ENCODE data around the gene RASL12.
"Not testable (repeated sequence)": the region's sequence is repeated elsewhere in the genome, so short reads cannot be mapped to it uniquely, and the experiment has no call there.

Gene RASL12

DNA sequence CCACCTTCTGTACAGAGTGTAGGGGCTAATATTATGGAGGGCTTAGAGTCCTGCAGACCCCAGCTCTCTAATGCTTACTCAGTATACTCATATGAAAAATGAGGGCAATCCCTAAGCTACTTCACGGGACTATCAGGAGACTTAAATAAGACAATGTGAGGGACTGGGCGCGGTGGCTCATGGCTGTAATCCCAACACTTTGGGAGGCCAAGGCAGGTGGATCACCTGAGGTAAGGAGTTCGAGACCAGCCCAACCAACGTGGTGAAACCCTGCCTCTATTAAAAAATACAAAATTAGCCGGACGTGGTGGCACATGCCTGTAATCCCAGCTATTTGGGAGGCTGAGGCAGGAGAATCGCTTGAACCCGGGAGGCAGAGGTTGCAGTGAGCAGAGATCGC lies 32.0 kb upstream of the RASL12 start:
- not testable (repeated sequence) for H3K4me1 ChIP-seq (ENCODE audit: insufficient read depth, low read length); H3K27ac ChIP-seq (ENCODE audit: low read length); H3K4me3 ChIP-seq (ENCODE audit: low read length); H3K9me3 ChIP-seq (ENCODE audit: insufficient read depth, low read depth, low read length); H3K9ac ChIP-seq (ENCODE audit: low read depth, low read length); H3K27me3 ChIP-seq (ENCODE audit: insufficient read depth, low read length)
- peaks cover 16% of the 10 kb centered on the region; the same call in 1 of the 2 replicates for H3K36me3 ChIP-seq (ENCODE audit: insufficient read depth, low read depth, low read length)

DNA sequence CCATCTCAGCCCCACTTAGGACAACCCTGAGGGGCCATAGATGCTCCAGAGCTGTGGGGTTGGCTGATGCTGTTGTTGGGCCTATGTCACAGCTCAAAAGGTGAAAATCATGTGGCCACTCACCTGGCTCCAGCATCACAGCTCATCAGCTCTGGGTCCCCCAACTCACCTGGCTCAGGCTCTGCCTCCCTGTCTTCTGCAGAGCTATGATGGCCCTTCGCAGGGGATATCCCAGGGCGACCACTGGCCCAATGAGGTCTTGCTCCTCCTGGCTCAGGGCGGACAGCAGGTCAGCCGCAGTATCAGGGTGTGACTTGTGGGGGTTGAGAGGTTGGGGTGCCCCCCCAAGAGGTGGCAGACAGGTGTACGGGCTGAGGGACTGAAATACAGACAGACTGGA lies 31.5 kb upstream of the RASL12 start:
- Histone ChIP-seq H3K4me1 (ENCODE audit: insufficient read depth, low read length) (no peaks in the 10 kb centered on the region), H3K9me3 (ENCODE audit: insufficient read depth, low read depth, low read length) (no peaks in the 10 kb centered on the region)

DNA sequence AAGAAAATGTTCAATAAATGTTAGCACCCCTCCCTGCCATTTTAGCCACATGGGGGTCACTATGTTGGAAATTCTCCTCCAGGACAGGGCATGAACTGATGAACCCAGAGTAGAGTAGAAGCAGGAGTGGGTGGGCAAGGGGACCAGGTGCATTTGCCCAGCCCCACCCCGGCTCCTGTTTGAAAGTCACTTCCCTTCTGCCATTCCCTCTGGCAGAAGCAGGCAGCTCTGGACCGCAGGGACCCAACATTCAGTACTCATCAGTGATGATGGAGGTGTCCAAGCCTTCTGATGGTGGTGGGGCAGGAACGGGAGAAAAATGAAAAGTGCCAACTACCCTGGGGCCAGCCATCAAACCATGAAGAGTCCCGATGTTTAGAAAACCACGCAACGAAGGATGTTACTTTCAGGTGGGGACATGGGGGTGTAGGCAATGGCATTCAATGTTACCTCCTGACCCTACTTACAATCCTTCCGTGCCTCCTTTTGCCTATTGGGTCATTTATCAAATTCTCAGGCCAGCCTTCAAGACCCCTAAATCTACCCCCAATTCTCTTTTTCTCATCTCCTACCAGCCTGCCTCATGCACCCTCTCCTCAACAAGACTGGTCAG lies 30.0 kb upstream of the RASL12 start:
- H3K36me3 ChIP-seq (ENCODE audit: insufficient read depth, low read depth, low read length), result peaks cover 16% of the 10 kb centered on the region; the same call in 1 of the 2 replicates
- H3K9me3 ChIP-seq (ENCODE audit: insufficient read depth, low read depth, low read length), result no peaks in the 10 kb centered on the region
- H3K27ac ChIP-seq (ENCODE audit: low read length), result no peak overlapping the region
- H3K9ac ChIP-seq (ENCODE audit: low read depth, low read length), result no peak overlapping the region
- no peaks in the 10 kb centered on the region for H3K4me1 ChIP-seq (ENCODE audit: insufficient read depth, low read length)
- no peak overlapping the region for H3K4me3 ChIP-seq (ENCODE audit: low read length)
- H3K27me3 ChIP-seq (ENCODE audit: insufficient read depth, low read length), result no peaks in the 10 kb centered on the region; the same call in 1 of the 2 replicates

More for the DNA sequence above, 31.5 kb upstream of the RASL12 start:
- Histone ChIP-seq H3K27me3 (ENCODE audit: insufficient read depth, low read length) (no peaks in the 10 kb centered on the region; the same call in 1 of the 2 replicates), H3K36me3 (ENCODE audit: insufficient read depth, low read depth, low read length) (peaks cover 16% of the 10 kb centered on the region; the same call in 1 of the 2 replicates), H3K4me3 (ENCODE audit: low read length) (no peak overlapping the region), H3K9ac (ENCODE audit: low read depth, low read length) (no peak overlapping the region), H3K27ac (ENCODE audit: low read length) (no peak overlapping the region)

DNA sequence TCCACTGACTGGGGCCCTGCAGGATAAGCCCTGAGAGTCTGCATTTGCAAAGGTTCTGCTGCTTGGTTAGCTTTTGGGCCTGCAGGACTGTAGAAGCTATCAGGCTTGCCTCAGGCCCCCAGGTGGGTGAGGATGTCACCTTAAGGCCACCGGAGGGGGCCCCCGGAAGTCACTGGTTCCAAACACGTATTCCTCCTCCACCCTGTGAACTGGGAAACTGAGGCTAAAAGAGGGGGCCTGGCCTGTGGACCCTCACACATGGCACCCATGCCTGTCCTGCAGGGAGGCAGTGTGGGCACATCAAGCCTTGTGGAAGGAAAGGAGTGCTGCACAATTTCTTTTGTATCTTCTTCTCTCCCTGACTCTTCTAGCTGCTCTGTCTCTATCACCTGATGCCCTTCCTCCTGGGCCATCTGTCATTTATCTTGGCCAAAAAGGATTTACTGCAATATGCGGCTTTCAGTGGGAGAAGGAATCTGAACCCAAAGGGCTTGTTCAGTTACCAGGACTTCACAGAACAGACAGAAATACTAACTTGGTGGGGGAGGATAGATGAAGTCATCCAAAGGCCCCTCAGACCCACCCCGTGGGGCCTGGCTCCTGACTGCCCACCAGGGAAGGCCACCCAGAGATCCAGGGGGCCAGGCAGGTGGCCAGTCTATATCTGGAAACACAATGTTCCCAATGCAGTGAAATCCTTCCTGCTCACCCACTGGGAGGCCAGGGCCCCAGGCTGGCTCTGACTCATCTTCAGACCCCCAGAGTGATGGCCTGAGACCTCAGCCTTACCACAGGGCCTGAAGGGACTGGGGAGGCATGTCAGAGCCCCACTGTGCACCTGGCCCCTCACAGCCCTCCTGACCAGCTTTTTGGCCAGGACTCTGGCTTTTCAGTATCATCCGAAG lies 28.9 kb upstream of the RASL12 start:
- Histone ChIP-seq H3K27ac (ENCODE audit: low read length) (no peak overlapping the region), H3K4me1 (ENCODE audit: insufficient read depth, low read length) (no peaks in the 10 kb centered on the region), H3K9ac (ENCODE audit: low read depth, low read length) (no peak overlapping the region), H3K9me3 (ENCODE audit: insufficient read depth, low read depth, low read length) (no peaks in the 10 kb centered on the region), H3K36me3 (ENCODE audit: insufficient read depth, low read depth, low read length) (peaks cover 16% of the 10 kb centered on the region; the same call in 1 of the 2 replicates), H3K27me3 (ENCODE audit: insufficient read depth, low read length) (no peaks in the 10 kb centered on the region), H3K4me3 (ENCODE audit: low read length) (no peak overlapping the region)

DNA sequence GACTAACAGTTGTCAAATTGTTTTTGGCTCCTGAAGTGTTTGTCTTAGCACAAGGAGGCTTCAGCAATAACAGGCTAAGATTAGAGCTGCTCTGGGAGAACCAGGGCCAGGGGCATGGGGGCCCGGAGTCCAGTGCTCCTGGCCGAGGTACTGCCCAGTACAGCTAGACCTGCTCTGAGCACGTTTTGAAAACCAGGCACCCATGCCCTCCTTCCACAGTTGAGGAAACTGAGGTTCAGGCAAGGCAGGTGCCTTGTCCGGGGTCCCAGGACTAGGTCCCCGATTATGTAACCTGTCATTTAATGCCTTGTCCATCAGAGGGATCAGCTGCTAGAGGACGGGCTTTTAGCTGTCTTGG lies 27.9 kb upstream of the RASL12 start:
- H3K36me3 ChIP-seq (ENCODE audit: insufficient read depth, low read depth, low read length), result peaks cover 16% of the 10 kb centered on the region; the same call in 1 of the 2 replicates
- H3K27ac ChIP-seq (ENCODE audit: low read length), result no peak overlapping the region
- H3K9me3 ChIP-seq (ENCODE audit: insufficient read depth, low read depth, low read length), result no peaks in the 10 kb centered on the region
- H3K9ac ChIP-seq (ENCODE audit: low read depth, low read length), result no peak overlapping the region
- H3K4me1 ChIP-seq (ENCODE audit: insufficient read depth, low read length), result no peaks in the 10 kb centered on the region
- no peaks in the 10 kb centered on the region for H3K27me3 ChIP-seq (ENCODE audit: insufficient read depth, low read length)
- no peak overlapping the region for H3K4me3 ChIP-seq (ENCODE audit: low read length)

DNA sequence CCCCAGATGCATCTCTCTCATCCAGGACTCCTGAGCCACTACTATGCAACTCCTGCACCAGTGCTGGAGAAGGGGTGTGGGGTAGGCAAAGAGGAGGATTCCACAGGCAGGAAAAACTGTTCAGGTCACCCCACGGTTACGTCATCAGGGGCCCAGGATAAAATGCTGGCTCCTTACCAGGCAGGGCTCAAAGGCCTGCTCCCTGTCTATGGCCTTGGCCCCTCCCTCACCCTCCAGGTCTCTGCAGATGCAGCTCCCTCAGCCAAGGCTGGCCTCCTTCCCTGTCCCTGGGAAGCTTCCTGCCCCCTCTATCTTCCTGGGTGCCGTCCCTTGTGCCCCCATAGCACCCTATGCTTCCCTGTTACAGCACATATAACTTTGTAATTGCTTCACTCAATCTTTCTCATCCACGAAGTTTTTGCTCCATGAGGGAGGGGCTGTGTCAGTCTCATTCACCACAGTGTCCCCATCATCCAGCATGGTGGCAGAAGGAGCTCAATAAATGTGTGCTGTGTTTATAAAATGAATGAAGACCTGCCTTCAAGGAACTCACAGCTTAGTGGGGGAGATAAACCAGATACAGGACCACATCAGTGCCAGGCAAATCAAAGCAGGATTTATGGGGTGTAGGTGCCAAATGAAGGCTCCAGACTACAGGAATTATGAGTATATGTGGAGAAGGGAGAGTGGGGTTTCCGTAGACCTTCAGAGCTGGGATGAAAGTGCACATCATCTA lies 27.4 kb upstream of the RASL12 start:
- H3K9ac ChIP-seq (ENCODE audit: low read depth, low read length), result no peak overlapping the region
- H3K4me1 ChIP-seq (ENCODE audit: insufficient read depth, low read length), result no peaks in the 10 kb centered on the region
- H3K27ac ChIP-seq (ENCODE audit: low read length), result no peak overlapping the region
- no peaks in the 10 kb centered on the region for H3K9me3 ChIP-seq (ENCODE audit: insufficient read depth, low read depth, low read length)
- H3K4me3 ChIP-seq (ENCODE audit: low read length), result no peak overlapping the region
- H3K36me3 ChIP-seq (ENCODE audit: insufficient read depth, low read depth, low read length), result peaks cover 16% of the 10 kb centered on the region; the same call in 1 of the 2 replicates
- no peaks in the 10 kb centered on the region for H3K27me3 ChIP-seq (ENCODE audit: insufficient read depth, low read length)

DNA sequence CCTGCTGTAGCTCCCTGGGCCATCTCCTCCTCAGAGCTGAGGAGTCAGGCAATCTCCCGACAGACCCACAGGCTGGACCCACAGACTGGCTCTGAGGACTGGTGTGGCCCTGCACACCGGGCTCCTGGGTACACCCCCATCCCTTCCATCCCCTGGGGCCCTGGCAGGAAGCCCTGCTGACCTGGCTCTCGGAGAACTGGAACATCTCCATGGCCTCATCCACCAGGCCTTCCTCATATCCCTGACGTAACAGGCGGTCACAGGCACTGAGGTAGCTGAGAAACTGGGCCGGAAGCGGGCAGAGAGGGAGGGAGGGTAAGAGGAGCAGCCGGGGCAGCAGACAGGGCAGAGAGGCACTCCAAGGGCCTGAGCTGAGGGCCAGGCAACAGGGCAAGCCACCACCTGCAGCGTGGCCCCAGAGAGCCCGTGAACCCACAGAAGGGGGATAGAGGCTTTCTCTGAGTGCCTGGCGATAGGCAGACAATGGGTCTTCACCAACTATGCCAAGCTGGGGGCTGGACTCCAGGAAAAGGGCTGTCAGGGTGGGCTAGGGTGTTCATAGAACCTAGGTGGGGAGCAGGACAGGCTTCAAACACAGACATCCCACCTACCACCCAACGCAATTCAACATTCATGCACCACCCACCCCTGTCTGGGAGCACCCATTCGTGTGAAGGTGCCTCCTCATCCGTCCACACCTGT lies 26.7 kb upstream of the RASL12 start:
- peaks cover 16% of the 10 kb centered on the region; the same call in 1 of the 2 replicates for H3K36me3 ChIP-seq (ENCODE audit: insufficient read depth, low read depth, low read length)
- no peaks in the 10 kb centered on the region for H3K9me3 ChIP-seq (ENCODE audit: insufficient read depth, low read depth, low read length)
- no peaks in the 10 kb centered on the region for H3K4me1 ChIP-seq (ENCODE audit: insufficient read depth, low read length)
- no peak overlapping the region for H3K4me3 ChIP-seq (ENCODE audit: low read length)
- no peaks in the 10 kb centered on the region for H3K27me3 ChIP-seq (ENCODE audit: insufficient read depth, low read length)
- no peak overlapping the region for H3K27ac ChIP-seq (ENCODE audit: low read length)
- H3K9ac ChIP-seq (ENCODE audit: low read depth, low read length), result no peak overlapping the region

DNA sequence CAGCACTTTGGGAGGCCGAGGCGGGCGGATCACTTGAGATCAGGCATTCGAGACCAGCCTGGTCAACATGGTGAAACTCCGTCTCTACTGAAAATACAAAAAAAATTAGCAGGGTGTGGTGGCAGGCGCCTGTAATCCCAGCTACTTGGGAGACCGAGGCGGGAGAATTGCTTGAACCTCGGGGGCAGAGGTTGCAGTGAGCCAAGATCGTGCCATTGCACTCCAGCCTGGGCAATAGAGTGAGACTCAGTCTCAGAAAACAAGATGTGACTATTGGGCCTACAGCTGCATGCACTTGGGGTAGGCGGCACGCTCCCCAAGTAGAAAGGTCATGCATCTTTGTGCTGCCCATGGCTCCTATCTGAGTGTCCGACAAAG lies 26.0 kb upstream of the RASL12 start:
- H3K27ac ChIP-seq (ENCODE audit: low read length); H3K9ac ChIP-seq (ENCODE audit: low read depth, low read length); H3K4me1 ChIP-seq (ENCODE audit: insufficient read depth, low read length); H3K9me3 ChIP-seq (ENCODE audit: insufficient read depth, low read depth, low read length); H3K4me3 ChIP-seq (ENCODE audit: low read length); H3K36me3 ChIP-seq (ENCODE audit: insufficient read depth, low read depth, low read length); H3K27me3 ChIP-seq (ENCODE audit: insufficient read depth, low read length): not testable (repeated sequence)

DNA sequence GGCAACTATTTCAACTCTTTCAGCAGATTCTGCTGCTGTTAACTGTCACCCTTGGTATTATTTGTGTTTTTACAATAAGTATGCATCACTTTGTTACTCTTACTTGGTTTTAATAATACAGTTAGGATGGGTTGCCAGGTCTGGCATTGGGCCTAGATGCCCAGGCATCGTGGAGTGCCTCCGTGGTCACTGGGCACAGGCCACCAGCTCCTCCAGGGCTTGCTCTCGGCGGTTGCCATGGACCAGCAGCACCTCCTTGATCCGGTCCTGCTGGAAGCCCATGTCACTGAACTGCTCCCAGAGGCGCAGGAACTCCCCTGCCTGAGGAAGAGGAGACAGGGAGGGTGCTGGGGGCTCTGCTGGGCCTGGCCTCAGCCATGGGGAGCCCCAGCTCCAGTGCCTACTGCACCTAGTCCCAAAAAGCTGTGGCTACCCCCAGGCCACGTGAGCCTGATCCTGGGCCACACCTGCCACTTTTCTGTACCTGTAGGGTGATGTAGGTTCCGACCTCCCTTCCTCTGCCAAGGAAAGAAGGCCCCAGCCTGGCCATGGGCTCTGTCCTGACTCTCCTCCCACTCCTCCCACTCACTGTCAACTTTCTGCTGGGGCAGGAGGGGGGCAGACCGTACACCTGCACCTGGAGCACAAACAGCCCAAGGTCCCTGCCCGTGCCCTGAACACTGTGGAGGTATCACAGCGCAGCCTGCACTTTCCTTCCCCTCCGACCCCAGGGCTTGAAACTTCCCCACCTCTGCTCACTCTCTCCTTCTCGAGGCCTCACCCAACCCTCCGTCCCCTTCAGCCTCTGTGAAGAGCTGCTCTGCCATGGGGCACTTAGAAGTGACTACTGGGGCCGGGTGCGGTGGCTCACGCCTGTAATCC lies 25.4 kb upstream of the RASL12 start:
- Histone ChIP-seq H3K4me3 (ENCODE audit: low read length) (no peak overlapping the region), H3K9me3 (ENCODE audit: insufficient read depth, low read depth, low read length) (no peaks in the 10 kb centered on the region), H3K4me1 (ENCODE audit: insufficient read depth, low read length) (no peaks in the 10 kb centered on the region; the same call in 1 of the 2 replicates), H3K27me3 (ENCODE audit: insufficient read depth, low read length) (no peaks in the 10 kb centered on the region), H3K9ac (ENCODE audit: low read depth, low read length) (no peak overlapping the region), H3K36me3 (ENCODE audit: insufficient read depth, low read depth, low read length) (peaks cover 3% of the 10 kb centered on the region; the same call in 1 of the 2 replicates), H3K27ac (ENCODE audit: low read length) (no peak overlapping the region)

DNA sequence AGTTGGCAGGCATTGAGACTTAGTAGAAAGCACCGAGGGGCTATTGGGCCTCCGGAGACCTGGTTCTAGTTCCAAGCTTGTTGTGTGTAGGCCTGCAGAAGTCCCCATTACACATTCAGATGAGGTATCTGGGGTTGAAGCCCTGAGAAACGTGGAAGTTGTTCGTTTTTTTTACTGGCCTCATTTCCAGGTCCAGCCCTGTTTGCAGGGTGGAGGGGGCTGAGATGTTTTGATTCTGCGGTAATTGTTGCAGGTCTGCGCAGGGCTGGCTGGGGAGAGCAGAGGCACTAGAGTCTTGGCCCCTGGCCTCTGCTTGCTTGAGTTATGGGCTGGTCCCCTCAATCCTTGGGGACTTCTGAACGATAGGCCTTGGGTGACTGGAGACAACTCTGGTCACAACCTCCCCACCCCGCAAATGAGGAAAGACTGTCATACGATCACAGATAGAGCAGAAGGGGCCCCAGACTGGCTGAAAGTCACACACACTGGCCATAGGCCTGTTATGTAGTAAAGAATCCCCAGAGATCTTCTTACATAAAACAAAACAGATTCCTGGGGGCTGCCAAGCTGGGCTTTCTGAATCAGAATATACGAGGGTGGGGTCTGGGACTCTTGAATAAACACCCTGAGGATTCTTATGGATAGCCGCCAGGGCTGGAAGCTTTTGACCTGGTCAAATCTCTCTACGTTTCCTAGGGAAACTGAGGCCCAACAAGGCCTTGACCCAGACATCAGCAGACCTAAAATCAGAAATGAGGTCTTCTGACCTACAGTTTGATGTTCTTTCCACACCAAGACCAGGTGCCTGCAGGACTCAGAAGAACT lies 24.4 kb upstream of the RASL12 start:
- Histone ChIP-seq H3K27ac (ENCODE audit: low read length) (no peak overlapping the region), H3K9me3 (ENCODE audit: insufficient read depth, low read depth, low read length) (no peaks in the 10 kb centered on the region), H3K27me3 (ENCODE audit: insufficient read depth, low read length) (no peaks in the 10 kb centered on the region), H3K4me1 (ENCODE audit: insufficient read depth, low read length) (no peaks in the 10 kb centered on the region; the same call in 1 of the 2 replicates), H3K36me3 (ENCODE audit: insufficient read depth, low read depth, low read length) (no peaks in the 10 kb centered on the region), H3K9ac (ENCODE audit: low read depth, low read length) (no peak overlapping the region), H3K4me3 (ENCODE audit: low read length) (no peak overlapping the region)

Data from iPS-20b (cell line).